ENCODE data around the gene ANOS1.
"Not testable (repeated sequence)": the region's sequence is repeated elsewhere in the genome, so short reads cannot be mapped to it uniquely, and the experiment has no call there.

Gene ANOS1

GRCh38 chrX:8731559-8732395, at the start of gene ANOS1:
Gene ANOS1 (minus strand): TSS chrX:8732137. CDS start chrX:8732036, 101 bp downstream.
- no peaks in the 10 kb centered on the region for H3K4me1 ChIP-seq (ENCODE audit: insufficient read depth, low read length)
- H3K9me3 ChIP-seq (ENCODE audit: low read length), result no peaks in the 10 kb centered on the region
- peak within 1 kb of the TSS; percentile 65 for H2AFZ ChIP-seq (ENCODE audit: low read depth, low read length)
- H3K27me3 ChIP-seq (ENCODE audit: insufficient read depth, low read length), result peaks cover 37% of the 10 kb centered on the region
- no peaks in the 10 kb centered on the region for H3K36me3 ChIP-seq (ENCODE audit: insufficient read depth, low read length)
- H3K4me3 ChIP-seq (ENCODE audit: low read length), result peak within 1 kb of the TSS; percentile 47

DNA sequence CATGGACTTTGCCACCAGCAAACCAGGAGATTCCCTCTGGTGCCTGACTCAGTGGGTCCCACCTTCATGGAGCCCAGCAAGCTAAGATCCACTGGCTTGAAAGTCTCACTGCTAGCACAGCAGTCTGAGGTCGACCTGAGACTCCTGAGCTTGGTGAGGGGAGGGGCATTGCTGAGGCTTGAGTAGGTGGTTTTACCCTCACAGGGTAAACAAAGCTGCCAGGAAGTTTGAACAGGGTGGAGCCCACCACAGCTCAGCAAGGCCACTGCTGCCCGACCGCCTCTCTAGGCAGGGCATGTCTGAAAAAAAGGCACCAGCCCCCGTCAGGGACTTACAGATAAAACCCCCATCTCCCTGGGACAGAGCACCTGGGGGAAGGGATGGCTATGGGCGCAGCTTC, 41.2 kb upstream of the ANOS1 start:
- no peak overlapping the region for H3K4me3 ChIP-seq (ENCODE audit: low read length)
- no peaks in the 10 kb centered on the region for H3K36me3 ChIP-seq (ENCODE audit: insufficient read depth, low read length)
- no peaks in the 10 kb centered on the region for H3K4me1 ChIP-seq (ENCODE audit: insufficient read depth, low read length)
- H3K27me3 ChIP-seq (ENCODE audit: insufficient read depth, low read length), result no peaks in the 10 kb centered on the region
- no peak overlapping the region for H2AFZ ChIP-seq (ENCODE audit: low read depth, low read length)
- H3K9me3 ChIP-seq (ENCODE audit: low read length), result no peaks in the 10 kb centered on the region

GRCh38 chrX:8760021-8760420, 28.1 kb upstream of the ANOS1 start:
- Histone ChIP-seq H3K4me3 (ENCODE audit: low read length) (no peak overlapping the region), H3K4me1 (ENCODE audit: insufficient read depth, low read length) (no peaks in the 10 kb centered on the region), H3K27me3 (ENCODE audit: insufficient read depth, low read length) (peaks cover 4% of the 10 kb centered on the region), H3K36me3 (ENCODE audit: insufficient read depth, low read length) (no peaks in the 10 kb centered on the region), H2AFZ (ENCODE audit: low read depth, low read length) (no peak overlapping the region), H3K9me3 (ENCODE audit: low read length) (no peaks in the 10 kb centered on the region)

DNA sequence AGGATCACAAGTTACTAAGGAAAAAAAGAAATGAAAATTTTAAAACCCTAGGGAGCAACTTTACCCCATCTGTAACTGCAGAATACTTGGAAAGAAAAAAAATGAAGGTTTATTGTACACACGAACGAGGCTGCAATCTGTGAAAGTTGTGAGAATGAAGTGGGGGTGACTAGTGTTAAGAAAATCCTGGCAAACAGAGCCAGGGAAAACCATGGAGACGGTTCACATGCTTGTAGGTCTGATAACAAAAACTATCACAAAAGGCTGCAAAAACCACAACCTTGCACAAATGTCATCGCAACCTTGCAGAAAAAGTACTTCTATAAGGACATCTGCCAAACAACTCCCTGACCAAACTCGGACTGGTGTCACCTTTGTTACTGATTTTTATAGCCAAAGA, 26.8 kb upstream of the ANOS1 start:
- not testable (repeated sequence) for H3K36me3 ChIP-seq (ENCODE audit: insufficient read depth, low read length); H2AFZ ChIP-seq (ENCODE audit: low read depth, low read length); H3K4me1 ChIP-seq (ENCODE audit: insufficient read depth, low read length); H3K9me3 ChIP-seq (ENCODE audit: low read length); H3K27me3 ChIP-seq (ENCODE audit: insufficient read depth, low read length); H3K4me3 ChIP-seq (ENCODE audit: low read length)

GRCh38 chrX:8757609-8758389, 25.9 kb upstream of the ANOS1 start:
- H3K4me1 ChIP-seq (ENCODE audit: insufficient read depth, low read length); H3K36me3 ChIP-seq (ENCODE audit: insufficient read depth, low read length); H3K4me3 ChIP-seq (ENCODE audit: low read length); H3K9me3 ChIP-seq (ENCODE audit: low read length); H2AFZ ChIP-seq (ENCODE audit: low read depth, low read length); H3K27me3 ChIP-seq (ENCODE audit: insufficient read depth, low read length): not testable (repeated sequence)

DNA sequence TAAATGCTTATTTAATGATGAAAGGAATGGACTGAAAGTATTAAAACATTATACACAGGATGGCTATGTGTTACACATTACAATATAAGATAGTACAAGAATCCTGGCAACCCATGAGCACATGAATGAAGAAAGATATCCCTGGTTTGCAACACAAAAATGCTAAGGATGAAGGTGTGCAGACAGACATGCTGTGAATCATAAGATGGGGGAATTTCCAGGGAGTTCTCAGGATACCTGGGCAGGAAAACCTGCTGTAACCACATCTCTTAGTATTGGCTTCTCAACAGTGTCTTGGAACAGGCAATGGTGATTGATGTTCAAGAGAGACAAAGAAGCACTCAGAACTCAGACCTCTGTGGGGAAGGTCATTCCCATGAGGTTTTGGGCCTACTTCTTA, 23.9 kb upstream of the ANOS1 start:
- Histone ChIP-seq H3K27me3 (ENCODE audit: insufficient read depth, low read length) (peaks cover 4% of the 10 kb centered on the region), H3K4me3 (ENCODE audit: low read length) (no peak overlapping the region), H3K36me3 (ENCODE audit: insufficient read depth, low read length) (no peaks in the 10 kb centered on the region), H3K4me1 (ENCODE audit: insufficient read depth, low read length) (no peaks in the 10 kb centered on the region), H2AFZ (ENCODE audit: low read depth, low read length) (no peak overlapping the region), H3K9me3 (ENCODE audit: low read length) (no peaks in the 10 kb centered on the region)

DNA sequence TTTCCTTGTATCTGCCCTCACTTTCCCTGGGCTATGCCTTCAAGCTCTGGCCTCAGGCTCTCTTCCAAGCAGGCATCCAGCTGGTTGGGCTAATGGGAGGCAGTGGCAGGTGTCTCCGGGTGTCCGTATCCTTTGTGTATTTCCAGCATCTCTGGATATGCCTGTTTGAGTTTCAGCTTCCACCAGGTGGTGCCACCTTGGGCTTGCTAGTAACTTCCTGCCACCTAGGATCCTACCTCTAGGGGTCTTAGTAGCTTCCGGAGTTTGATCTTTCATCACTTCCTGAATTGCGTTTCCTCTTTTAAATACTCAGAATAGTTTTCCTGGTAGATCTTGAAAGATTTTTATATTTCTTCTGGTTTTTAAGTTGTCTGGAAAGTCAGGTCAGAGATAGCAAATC, 23.2 kb upstream of the ANOS1 start:
- H3K4me1 ChIP-seq (ENCODE audit: insufficient read depth, low read length), result no peaks in the 10 kb centered on the region
- H3K4me3 ChIP-seq (ENCODE audit: low read length), result no peak overlapping the region
- H3K36me3 ChIP-seq (ENCODE audit: insufficient read depth, low read length), result no peaks in the 10 kb centered on the region
- H2AFZ ChIP-seq (ENCODE audit: low read depth, low read length), result no peak overlapping the region
- H3K27me3 ChIP-seq (ENCODE audit: insufficient read depth, low read length), result peaks cover 3% of the 10 kb centered on the region
- no peaks in the 10 kb centered on the region for H3K9me3 ChIP-seq (ENCODE audit: low read length)

DNA sequence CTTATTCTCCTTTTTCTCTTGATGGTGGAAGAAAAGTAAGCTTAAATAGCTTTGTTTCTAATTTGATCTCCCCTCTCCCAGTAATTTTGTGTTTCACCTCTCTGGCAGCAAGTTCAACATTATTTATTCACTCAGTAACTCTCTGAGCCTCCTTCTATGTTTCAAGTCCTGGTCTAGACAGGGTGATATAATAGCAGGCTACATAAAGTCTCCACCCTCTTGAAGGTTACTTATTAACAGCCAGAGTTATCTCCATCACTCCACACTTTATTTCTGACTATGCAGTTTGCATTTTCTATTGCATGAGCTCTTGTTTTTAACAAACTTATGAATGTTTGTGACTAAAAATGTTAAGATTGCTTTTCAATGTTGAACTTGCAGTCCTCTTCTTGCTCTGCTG, 17.8 kb upstream of the ANOS1 start:
- H3K36me3 ChIP-seq (ENCODE audit: insufficient read depth, low read length), result no peaks in the 10 kb centered on the region
- H3K4me1 ChIP-seq (ENCODE audit: insufficient read depth, low read length), result no peaks in the 10 kb centered on the region
- H3K27me3 ChIP-seq (ENCODE audit: insufficient read depth, low read length), result peaks cover 3% of the 10 kb centered on the region
- no peak overlapping the region for H2AFZ ChIP-seq (ENCODE audit: low read depth, low read length)
- H3K9me3 ChIP-seq (ENCODE audit: low read length), result no peaks in the 10 kb centered on the region
- H3K4me3 ChIP-seq (ENCODE audit: low read length), result no peak overlapping the region

GRCh38 chrX:8748855-8749254, 16.9 kb upstream of the ANOS1 start:
- H3K4me3 ChIP-seq (ENCODE audit: low read length), result no peak overlapping the region
- H3K27me3 ChIP-seq (ENCODE audit: insufficient read depth, low read length), result peaks cover 3% of the 10 kb centered on the region
- no peaks in the 10 kb centered on the region for H3K4me1 ChIP-seq (ENCODE audit: insufficient read depth, low read length)
- H2AFZ ChIP-seq (ENCODE audit: low read depth, low read length), result no peak overlapping the region
- no peaks in the 10 kb centered on the region for H3K9me3 ChIP-seq (ENCODE audit: low read length)
- no peaks in the 10 kb centered on the region for H3K36me3 ChIP-seq (ENCODE audit: insufficient read depth, low read length)

GRCh38 chrX:8743126-8743732, 11.3 kb upstream of the ANOS1 start:
- no peaks in the 10 kb centered on the region for H3K27me3 ChIP-seq (ENCODE audit: insufficient read depth, low read length)
- peaks cover 5% of the 10 kb centered on the region for H3K4me1 ChIP-seq (ENCODE audit: insufficient read depth, low read length)
- H3K36me3 ChIP-seq (ENCODE audit: insufficient read depth, low read length), result no peaks in the 10 kb centered on the region
- no peak overlapping the region for H3K4me3 ChIP-seq (ENCODE audit: low read length)
- H3K9me3 ChIP-seq (ENCODE audit: low read length), result no peaks in the 10 kb centered on the region
- H2AFZ ChIP-seq (ENCODE audit: low read depth, low read length), result no peak overlapping the region

DNA sequence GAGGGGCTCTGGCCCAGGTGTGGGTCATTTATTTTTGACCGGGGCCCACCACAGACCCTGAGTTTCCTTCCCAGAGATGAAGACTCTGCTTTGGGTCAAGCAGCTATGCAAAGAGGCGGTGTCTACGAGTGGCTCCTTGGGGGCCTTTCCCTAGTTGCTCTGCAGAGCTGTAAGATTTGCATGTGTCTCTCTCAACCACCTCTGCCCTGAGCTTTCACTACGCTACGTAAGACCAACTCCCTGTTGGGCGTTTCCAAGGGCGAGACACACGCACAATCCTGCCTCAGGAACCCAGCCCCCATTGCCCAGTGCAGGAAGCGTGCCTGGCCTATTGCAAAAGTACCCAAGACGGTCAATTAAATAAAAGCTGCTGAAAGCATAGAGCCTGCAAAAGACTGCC, 10.0 kb upstream of the ANOS1 start:
- no peaks in the 10 kb centered on the region for H3K27me3 ChIP-seq (ENCODE audit: insufficient read depth, low read length)
- no peak overlapping the region for H2AFZ ChIP-seq (ENCODE audit: low read depth, low read length)
- peaks cover 5% of the 10 kb centered on the region for H3K4me1 ChIP-seq (ENCODE audit: insufficient read depth, low read length)
- H3K36me3 ChIP-seq (ENCODE audit: insufficient read depth, low read length), result no peaks in the 10 kb centered on the region
- H3K9me3 ChIP-seq (ENCODE audit: low read length), result no peaks in the 10 kb centered on the region
- H3K4me3 ChIP-seq (ENCODE audit: low read length), result no peak overlapping the region

DNA sequence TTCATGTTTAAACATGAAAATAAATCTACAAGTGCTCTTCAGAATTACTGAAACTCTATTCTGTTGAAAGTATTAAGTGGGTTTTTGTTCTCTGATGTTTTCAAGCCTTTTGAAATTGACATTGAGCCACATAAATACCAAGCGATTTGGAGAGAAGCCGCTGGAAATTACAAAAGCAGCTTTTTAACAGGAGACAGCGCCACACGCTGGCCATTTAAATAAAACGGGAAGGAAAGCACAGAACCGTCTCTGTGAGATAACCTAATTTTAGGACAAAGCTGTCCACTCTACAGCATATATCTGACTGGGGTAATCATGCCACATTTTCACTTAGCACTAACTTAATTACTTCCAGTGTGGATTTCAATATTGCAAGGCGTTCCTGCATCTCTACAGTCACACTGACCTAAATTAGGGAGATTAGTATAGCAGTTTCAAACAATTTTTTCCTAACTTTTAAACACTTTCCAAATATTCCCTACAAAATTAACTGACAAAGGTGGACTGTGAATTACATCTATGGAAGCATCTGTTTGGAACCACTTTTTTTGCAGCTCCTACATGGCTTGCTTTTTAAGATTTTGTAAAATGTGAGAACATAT, 6.8 kb upstream of the ANOS1 start:
- Histone ChIP-seq H3K4me1 (ENCODE audit: insufficient read depth, low read length) (peaks cover 5% of the 10 kb centered on the region), H3K36me3 (ENCODE audit: insufficient read depth, low read length) (no peaks in the 10 kb centered on the region), H3K27me3 (ENCODE audit: insufficient read depth, low read length) (peaks cover 3% of the 10 kb centered on the region), H3K9me3 (ENCODE audit: low read length) (no peaks in the 10 kb centered on the region), H2AFZ (ENCODE audit: low read depth, low read length) (no peak overlapping the region), H3K4me3 (ENCODE audit: low read length) (no peak overlapping the region)

- no peaks in the 10 kb centered on the region for H3K9me3 ChIP-seq (ENCODE audit: low read length)
- no peaks in the 10 kb centered on the region for H3K36me3 ChIP-seq (ENCODE audit: insufficient read depth, low read length)
- H3K4me1 ChIP-seq (ENCODE audit: insufficient read depth, low read length), result peaks cover 5% of the 10 kb centered on the region
- H3K4me3 ChIP-seq (ENCODE audit: low read length), result no peak overlapping the region
- H2AFZ ChIP-seq (ENCODE audit: low read depth, low read length), result no peak overlapping the region
- H3K27me3 ChIP-seq (ENCODE audit: insufficient read depth, low read length), result peaks cover 11% of the 10 kb centered on the region
Observed at GRCh38 chrX:8737883-8738282, 5.9 kb upstream of the ANOS1 start.
